AG10803 (cell line): Measurements from ENCODE around the gene C12orf57.

Experiments
- DNase-seq: peaks from one replicate; pipeline ENCODE4 v3.0.0; 2010; ENCODE audit warnings: low read depth
- H3K4me3 ChIP-seq: 2 replicates; pipeline ENCODE4 v1.5.1; 2011; ENCODE audit warnings: mild to moderate bottlenecking, low read length, control low read depth
- CTCF ChIP-seq: conservative IDR thresholded peaks from 2 replicates; pipeline ENCODE4 v1.5.1; 2011; ENCODE audit warnings: mild to moderate bottlenecking, low read length, control low read depth, inconsistent platforms

The C12orf57 gene

GRCh38 chr12:6935371-6936193 is 8.2 kb upstream of the C12orf57 start:
- H3K4me3 ChIP-seq: no peak overlapping the region
- no peak for TF ChIP-seq CTCF
- DNase-seq: no peak

GRCh38 chr12:6936194-6936635 is 7.6 kb upstream of the C12orf57 start:
- H3K4me3 ChIP-seq: no peak overlapping the region
- TF ChIP-seq CTCF: no peak
- no peak for DNase-seq

GRCh38 chr12:6936636-6937480 is 7.0 kb upstream of the C12orf57 start:
- DNase-seq: no peak
- TF ChIP-seq CTCF: no peak
- peak overlapping the region; percentile 70 for H3K4me3 ChIP-seq

GRCh38 chr12:6937481-6938352 is 6.1 kb upstream of the C12orf57 start:
- peak; percentile 91 for DNase-seq
- H3K4me3 ChIP-seq: peak overlapping the region; percentile 70

GRCh38 chr12:6938353-6939190 is 5.2 kb upstream of the C12orf57 start:
- no peak for DNase-seq
- TF ChIP-seq CTCF: no peak
- H3K4me3 ChIP-seq: peak overlapping the region; percentile 70

More at GRCh38 chr12:6937481-6938352, 6.1 kb upstream of the C12orf57 start:
- TF ChIP-seq CTCF: peak; percentile 85

- no peak for DNase-seq
- no peak for TF ChIP-seq CTCF
- no peak overlapping the region for H3K4me3 ChIP-seq
Measured at GRCh38 chr12:6939191-6939540, 4.7 kb upstream of the C12orf57 start.
